Mammary epithelial cell (primary cell): ENCODE measurements around the gene KRT24.

Experiments used
- EZH2 ChIP-seq: IDR thresholded peaks from 2 replicates; pipeline ENCODE4 v1.6.1; 2012; ENCODE audit warnings: low read length, inconsistent platforms, borderline replicate concordance
- TF ChIP-seq, protein P1 (sequence below), 2 donors: IDR thresholded peaks in 1 of 2; conservative IDR thresholded peaks in 1 of 2; 2 replicates each; pipeline ENCODE4 v1.5.1; 2011 to 2012; ENCODE audit warnings: inconsistent platforms in 2 of 2, low read length in 2 of 2, mild to moderate bottlenecking in 2 of 2, control low read depth in 1 of 2, low read depth in 1 of 2; ENCODE audit not compliant: insufficient read depth in 1 of 2; ENCODE audit errors: extremely low read depth in 1 of 2

DNA sequence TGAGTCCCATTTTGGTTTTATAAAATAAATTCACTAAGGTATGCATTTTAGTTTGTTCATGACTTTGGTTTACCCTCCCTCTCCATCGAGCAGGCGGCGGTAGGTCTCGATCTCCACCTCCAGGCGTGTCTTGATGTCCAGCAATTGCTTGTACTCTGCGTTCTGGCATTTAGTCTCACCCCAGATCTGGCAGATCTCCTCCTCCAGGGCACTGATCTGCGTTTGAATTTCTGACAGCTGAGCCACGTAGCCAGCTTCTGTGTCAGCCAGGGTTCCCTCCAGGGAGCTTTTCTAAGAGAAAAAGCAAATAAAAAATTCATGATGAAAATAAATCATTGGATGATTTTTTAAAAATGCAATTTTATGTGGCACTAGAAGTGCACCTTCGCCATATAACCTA, 4.2 kb downstream of the KRT24 start:
- TF ChIP-seq EZH2 = no peak
- TF ChIP-seq, protein P1, sequence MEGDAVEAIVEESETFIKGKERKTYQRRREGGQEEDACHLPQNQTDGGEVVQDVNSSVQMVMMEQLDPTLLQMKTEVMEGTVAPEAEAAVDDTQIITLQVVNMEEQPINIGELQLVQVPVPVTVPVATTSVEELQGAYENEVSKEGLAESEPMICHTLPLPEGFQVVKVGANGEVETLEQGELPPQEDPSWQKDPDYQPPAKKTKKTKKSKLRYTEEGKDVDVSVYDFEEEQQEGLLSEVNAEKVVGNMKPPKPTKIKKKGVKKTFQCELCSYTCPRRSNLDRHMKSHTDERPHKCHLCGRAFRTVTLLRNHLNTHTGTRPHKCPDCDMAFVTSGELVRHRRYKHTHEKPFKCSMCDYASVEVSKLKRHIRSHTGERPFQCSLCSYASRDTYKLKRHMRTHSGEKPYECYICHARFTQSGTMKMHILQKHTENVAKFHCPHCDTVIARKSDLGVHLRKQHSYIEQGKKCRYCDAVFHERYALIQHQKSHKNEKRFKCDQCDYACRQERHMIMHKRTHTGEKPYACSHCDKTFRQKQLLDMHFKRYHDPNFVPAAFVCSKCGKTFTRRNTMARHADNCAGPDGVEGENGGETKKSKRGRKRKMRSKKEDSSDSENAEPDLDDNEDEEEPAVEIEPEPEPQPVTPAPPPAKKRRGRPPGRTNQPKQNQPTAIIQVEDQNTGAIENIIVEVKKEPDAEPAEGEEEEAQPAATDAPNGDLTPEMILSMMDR (conservative IDR thresholded peaks at IDR 0.05 in 1 of 2, IDR thresholded peaks at IDR 0.05 in 1 of 2; ENCODE audit: extremely low read depth in 1 of 2, insufficient read depth in 1 of 2, low read depth in 1 of 2, low read length in 2 of 2) = no peak
